ENCODE measurements around the gene ENOX1.
A peak's percentile ranks its signal among the peaks of the same experiment; 100 is the strongest.

Gene ENOX1

DNA sequence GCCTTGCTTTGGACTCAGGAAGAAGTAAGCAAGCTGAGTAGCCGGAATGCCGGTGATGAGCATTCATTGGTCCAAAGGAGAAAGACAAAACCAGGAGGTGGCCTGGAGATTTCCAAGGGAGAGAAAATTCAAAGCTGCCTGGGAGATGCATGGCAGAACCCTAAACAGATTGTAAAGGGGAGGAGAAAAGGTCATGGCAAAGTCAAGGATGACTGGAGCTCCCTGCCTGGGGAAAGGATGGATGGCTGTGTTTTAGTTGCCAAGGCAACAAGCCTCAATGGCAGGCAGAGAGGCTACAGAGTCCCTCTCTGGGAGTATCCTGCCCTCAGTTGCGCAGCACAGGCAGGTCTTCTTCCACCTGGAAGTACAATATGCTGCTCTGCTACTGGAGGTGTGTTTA is 134.0 kb downstream of the ENOX1 start:
- DNase-seq, result no peak
- CTCF ChIA-PET, result no interaction called here
- H3K36me3 ChIP-seq (ENCODE audit: control insufficient read depth in 4 of 4, insufficient read depth in 4 of 4, low read length in 3 of 4), result no peaks in the 10 kb centered on the region
- no peak overlapping the region for H3K4me3 ChIP-seq (ENCODE audit: control insufficient read depth in 1 of 7, extremely low read depth in 1 of 7, insufficient read depth in 4 of 7, low read depth in 2 of 7, low read length in 6 of 7)
- H3K27me3 ChIP-seq (replicated peaks in 2 of 5; ENCODE audit: control insufficient read depth in 4 of 5, insufficient read depth in 5 of 5, low read length in 4 of 5), result no peaks in the 10 kb centered on the region
- POLR2A ChIA-PET, result no interaction called here
- WGBS (ENCODE audit: insufficient coverage), result 97% methylated on average over 3 of the region's 3 CpGs
- H3K4me1 ChIP-seq (ENCODE audit: control extremely low read depth in 1 of 4, control insufficient read depth in 4 of 4, insufficient read depth in 4 of 4, low read length in 3 of 4), result no peaks in the 10 kb centered on the region
- H3K27ac ChIP-seq (ENCODE audit: insufficient read depth in 1 of 2, low read depth in 1 of 2, low read length in 2 of 2, poor library complexity in 1 of 2, severe bottlenecking in 2 of 2), result no peak overlapping the region
- no peaks in the 10 kb centered on the region for H3K9me3 ChIP-seq (ENCODE audit: control extremely low read depth in 1 of 5, control insufficient read depth in 4 of 5, insufficient read depth in 2 of 5, low read depth in 1 of 5, low read length in 4 of 5)

DNA sequence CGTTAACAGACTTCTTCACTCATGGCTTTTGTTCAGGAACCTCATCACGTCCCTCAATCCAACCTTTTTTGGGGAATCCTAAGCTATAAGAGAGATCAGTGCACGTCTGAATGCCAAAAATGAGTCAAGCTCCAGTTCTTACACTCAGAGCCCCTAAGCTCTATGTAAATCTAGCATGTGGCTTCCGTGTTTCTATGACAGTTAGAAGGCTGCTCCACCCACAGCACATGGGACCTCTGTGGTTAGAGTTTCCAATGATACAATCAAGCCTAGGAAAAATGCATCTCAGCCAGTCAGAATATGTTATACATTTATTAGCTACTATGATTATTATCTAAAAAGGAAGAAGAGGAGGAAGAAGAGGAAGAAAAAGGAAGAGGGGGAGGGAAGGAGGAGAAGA is 135.9 kb downstream of the ENOX1 start:
- Histone ChIP-seq H3K36me3 (ENCODE audit: control insufficient read depth in 4 of 4, insufficient read depth in 4 of 4, low read length in 3 of 4) (no peaks in the 10 kb centered on the region), H3K4me1 (ENCODE audit: control extremely low read depth in 1 of 4, control insufficient read depth in 4 of 4, insufficient read depth in 4 of 4, low read length in 3 of 4) (no peaks in the 10 kb centered on the region), H3K9me3 (ENCODE audit: control extremely low read depth in 1 of 5, control insufficient read depth in 4 of 5, insufficient read depth in 2 of 5, low read depth in 1 of 5, low read length in 4 of 5) (peaks cover 0 to 3% (median 0%) of the 10 kb centered on the region in 5 experiments), H3K27ac (ENCODE audit: insufficient read depth in 1 of 2, low read depth in 1 of 2, low read length in 2 of 2, poor library complexity in 1 of 2, severe bottlenecking in 2 of 2) (no peak overlapping the region), H3K27me3 (replicated peaks in 2 of 5; ENCODE audit: control insufficient read depth in 4 of 5, insufficient read depth in 5 of 5, low read length in 4 of 5) (no peaks in the 10 kb centered on the region), H3K4me3 (ENCODE audit: control insufficient read depth in 1 of 7, extremely low read depth in 1 of 7, insufficient read depth in 4 of 7, low read depth in 2 of 7, low read length in 6 of 7) (no peak overlapping the region)
- POLR2A ChIA-PET, result no interaction called here
- CTCF ChIA-PET, result no interaction called here
- DNase-seq, result peak in 1 of 3 donors; percentile 26
- 81% methylated on average over 3 of the region's 4 CpGs for WGBS (ENCODE audit: insufficient coverage)

DNA sequence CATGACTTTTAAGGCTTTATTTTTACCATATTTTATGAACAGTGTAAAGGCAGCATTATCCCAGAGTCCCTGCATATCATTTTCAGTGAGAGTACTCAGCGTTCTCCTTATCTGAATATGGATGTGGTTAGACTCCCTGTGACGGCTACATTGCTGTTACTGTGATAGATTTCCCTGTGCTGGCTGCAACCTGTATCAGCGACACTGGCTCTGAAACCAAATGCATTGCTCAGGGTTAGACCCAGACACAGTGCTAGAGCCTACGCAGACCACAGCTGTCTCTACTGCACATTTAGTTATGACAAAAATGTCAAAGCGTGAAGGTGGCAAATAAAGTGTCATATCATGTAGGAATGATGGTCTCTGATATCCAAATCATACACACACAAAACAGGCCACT is 138.0 kb downstream of the ENOX1 start:
- Histone ChIP-seq H3K4me1 (ENCODE audit: control extremely low read depth in 1 of 4, control insufficient read depth in 4 of 4, insufficient read depth in 4 of 4, low read length in 3 of 4) (no peaks in the 10 kb centered on the region), H3K4me3 (ENCODE audit: control insufficient read depth in 1 of 7, extremely low read depth in 1 of 7, insufficient read depth in 4 of 7, low read depth in 2 of 7, low read length in 6 of 7) (no peak overlapping the region), H3K27ac (ENCODE audit: insufficient read depth in 1 of 2, low read depth in 1 of 2, low read length in 2 of 2, poor library complexity in 1 of 2, severe bottlenecking in 2 of 2) (no peak overlapping the region), H3K36me3 (ENCODE audit: control insufficient read depth in 4 of 4, insufficient read depth in 4 of 4, low read length in 3 of 4) (no peaks in the 10 kb centered on the region), H3K9me3 (ENCODE audit: control extremely low read depth in 1 of 5, control insufficient read depth in 4 of 5, insufficient read depth in 2 of 5, low read depth in 1 of 5, low read length in 4 of 5) (peaks cover 0 to 5% (median 0%) of the 10 kb centered on the region in 5 experiments), H3K27me3 (replicated peaks in 2 of 5; ENCODE audit: control insufficient read depth in 4 of 5, insufficient read depth in 5 of 5, low read length in 4 of 5) (no peaks in the 10 kb centered on the region)
- DNase-seq, result peak in 1 of 3 donors; percentile 12
- CTCF ChIA-PET, result no interaction called here
- 93% methylated on average over 4 of the region's 5 CpGs for WGBS (ENCODE audit: insufficient coverage)
- POLR2A ChIA-PET, result no interaction called here

DNA sequence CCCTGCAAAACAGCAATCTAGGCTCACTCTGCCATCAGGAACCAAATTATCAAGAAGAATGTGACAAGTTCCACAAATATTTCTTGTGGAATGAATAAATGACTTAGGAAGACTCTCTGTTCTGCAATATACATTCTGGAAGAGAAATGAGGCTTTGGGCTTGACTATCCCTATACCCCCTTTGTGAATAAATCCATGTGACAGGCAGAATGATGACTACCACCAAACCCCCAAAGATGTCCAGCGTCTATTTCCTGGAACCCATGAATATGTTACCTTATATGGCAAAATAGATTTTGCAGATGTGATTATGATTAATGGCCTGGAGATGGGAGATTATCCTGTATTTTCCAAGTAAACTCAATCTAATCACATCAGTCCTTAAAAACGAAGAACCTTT is 139.3 kb downstream of the ENOX1 start:
- WGBS (ENCODE audit: insufficient coverage), result no CpG with 5 or more reads among the region's 2 CpGs

DNA sequence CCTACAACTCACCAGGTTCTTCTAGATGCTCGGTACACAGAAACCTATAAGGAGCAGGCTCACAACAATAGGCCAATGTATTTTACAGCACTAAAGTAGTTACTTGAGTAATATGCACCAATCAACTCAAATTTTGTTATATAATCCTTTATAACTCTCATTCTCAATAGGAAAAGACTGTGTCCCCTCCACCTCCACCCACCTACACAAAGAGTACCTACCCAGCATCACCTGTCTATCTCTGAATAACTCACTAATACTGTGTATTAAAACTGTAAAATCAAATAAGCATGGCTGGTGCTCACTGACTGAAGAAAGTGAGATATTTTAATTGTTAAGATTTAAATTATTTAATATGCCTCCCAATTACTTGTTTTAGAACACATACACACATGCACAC is 146.3 kb downstream of the ENOX1 start:
- POLR2A ChIA-PET, result no interaction called here
- CTCF ChIA-PET, result no interaction called here
- Histone ChIP-seq H3K27ac (ENCODE audit: insufficient read depth in 1 of 2, low read depth in 1 of 2, low read length in 2 of 2, poor library complexity in 1 of 2, severe bottlenecking in 2 of 2) (no peak overlapping the region), H3K4me1 (ENCODE audit: control extremely low read depth in 1 of 4, control insufficient read depth in 4 of 4, insufficient read depth in 4 of 4, low read length in 3 of 4) (no peaks in the 10 kb centered on the region), H3K9me3 (ENCODE audit: control extremely low read depth in 1 of 5, control insufficient read depth in 4 of 5, insufficient read depth in 2 of 5, low read depth in 1 of 5, low read length in 4 of 5) (no peaks in the 10 kb centered on the region), H3K27me3 (replicated peaks in 2 of 5; ENCODE audit: control insufficient read depth in 4 of 5, insufficient read depth in 5 of 5, low read length in 4 of 5) (no peaks in the 10 kb centered on the region), H3K4me3 (ENCODE audit: control insufficient read depth in 1 of 7, extremely low read depth in 1 of 7, insufficient read depth in 4 of 7, low read depth in 2 of 7, low read length in 6 of 7) (no peak overlapping the region), H3K36me3 (ENCODE audit: control insufficient read depth in 4 of 4, insufficient read depth in 4 of 4, low read length in 3 of 4) (no peaks in the 10 kb centered on the region)
- no peak for DNase-seq
- WGBS (ENCODE audit: insufficient coverage), result no CpG with 5 or more reads among the region's 1 CpG

More for the DNA sequence above, 139.3 kb downstream of the ENOX1 start:
- Histone ChIP-seq H3K36me3 (ENCODE audit: control insufficient read depth in 4 of 4, insufficient read depth in 4 of 4, low read length in 3 of 4) (no peaks in the 10 kb centered on the region), H3K4me1 (ENCODE audit: control extremely low read depth in 1 of 4, control insufficient read depth in 4 of 4, insufficient read depth in 4 of 4, low read length in 3 of 4) (no peaks in the 10 kb centered on the region), H3K27ac (ENCODE audit: insufficient read depth in 1 of 2, low read depth in 1 of 2, low read length in 2 of 2, poor library complexity in 1 of 2, severe bottlenecking in 2 of 2) (no peak overlapping the region), H3K4me3 (ENCODE audit: control insufficient read depth in 1 of 7, extremely low read depth in 1 of 7, insufficient read depth in 4 of 7, low read depth in 2 of 7, low read length in 6 of 7) (no peak overlapping the region), H3K27me3 (replicated peaks in 2 of 5; ENCODE audit: control insufficient read depth in 4 of 5, insufficient read depth in 5 of 5, low read length in 4 of 5) (no peaks in the 10 kb centered on the region), H3K9me3 (ENCODE audit: control extremely low read depth in 1 of 5, control insufficient read depth in 4 of 5, insufficient read depth in 2 of 5, low read depth in 1 of 5, low read length in 4 of 5) (peaks cover 0 to 5% (median 0%) of the 10 kb centered on the region in 5 experiments)
- ChIA-PET CTCF (no interaction called here), POLR2A (no interaction called here)
- no peak for DNase-seq

DNA sequence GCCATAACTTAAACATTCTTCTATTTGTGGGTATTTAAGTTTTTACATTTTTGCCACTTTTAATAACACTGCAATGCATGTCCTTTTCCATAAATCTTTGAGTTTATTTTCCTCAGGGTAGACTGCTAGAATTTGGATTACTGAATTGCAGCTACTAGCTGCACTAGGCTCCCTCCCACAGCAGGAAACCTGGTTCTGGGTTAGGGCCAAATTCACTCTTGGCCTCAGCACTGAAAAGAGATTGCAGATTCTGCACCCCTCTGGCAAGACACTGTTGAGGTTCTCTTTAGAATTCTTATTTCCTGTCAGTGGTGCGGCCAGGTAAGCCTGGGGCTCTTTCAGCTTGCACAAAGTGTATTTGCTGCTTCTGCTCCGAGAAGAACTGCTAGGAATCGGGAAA is 155.7 kb downstream of the ENOX1 start:
- CTCF ChIA-PET, result interaction anchor here (0.6 kb wide), 1 partner anchor 550 kb away, joined by 3 read pairs; no protein-coding TSS in a partner anchor

DNA sequence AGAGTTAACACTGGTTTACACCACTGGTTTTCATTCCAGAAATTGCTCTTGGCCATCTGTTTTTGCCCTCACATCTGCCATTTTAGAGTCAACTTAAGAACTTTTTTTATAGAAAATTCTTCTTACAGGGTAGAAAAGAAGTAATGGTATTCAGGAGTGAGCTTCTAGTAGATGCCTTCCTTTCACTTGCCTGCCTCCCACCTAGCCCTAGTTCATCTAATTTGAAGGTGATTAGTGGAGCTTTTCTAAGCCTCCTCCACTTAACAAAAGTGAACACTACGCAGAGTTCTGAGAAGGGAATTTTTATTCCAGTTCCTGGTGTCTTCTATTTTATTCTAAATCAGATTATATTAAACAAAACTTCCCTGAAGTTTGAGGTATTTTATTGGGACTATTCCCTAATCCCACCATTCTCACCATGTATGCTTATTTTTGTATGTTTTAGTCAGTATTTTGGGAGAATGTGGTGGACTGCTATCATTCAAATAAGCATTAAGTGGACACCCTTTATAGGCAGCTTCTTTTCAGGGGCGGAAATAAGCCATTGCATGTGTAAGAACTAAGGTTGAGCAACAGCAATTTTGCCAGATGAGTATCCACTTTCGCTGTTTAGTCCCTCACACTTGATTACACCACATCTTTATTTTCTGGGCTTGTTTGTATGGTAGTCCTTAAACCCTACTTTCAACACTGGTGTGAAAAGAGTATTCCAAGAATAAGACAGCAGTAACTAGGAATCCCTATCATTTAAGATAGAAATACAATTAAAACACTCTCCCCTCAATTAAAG is 156.9 kb downstream of the ENOX1 start:
- Histone ChIP-seq H3K27me3 (replicated peaks in 2 of 5; ENCODE audit: control insufficient read depth in 4 of 5, insufficient read depth in 5 of 5, low read length in 4 of 5) (no peaks in the 10 kb centered on the region), H3K9me3 (ENCODE audit: control extremely low read depth in 1 of 5, control insufficient read depth in 4 of 5, insufficient read depth in 2 of 5, low read depth in 1 of 5, low read length in 4 of 5) (no peaks in the 10 kb centered on the region), H3K4me1 (ENCODE audit: control extremely low read depth in 1 of 4, control insufficient read depth in 4 of 4, insufficient read depth in 4 of 4, low read length in 3 of 4) (peaks cover 0 to 5% (median 0%) of the 10 kb centered on the region in 4 experiments), H3K4me3 (ENCODE audit: control insufficient read depth in 1 of 7, extremely low read depth in 1 of 7, insufficient read depth in 4 of 7, low read depth in 2 of 7, low read length in 6 of 7) (no peak overlapping the region), H3K27ac (ENCODE audit: insufficient read depth in 1 of 2, low read depth in 1 of 2, low read length in 2 of 2, poor library complexity in 1 of 2, severe bottlenecking in 2 of 2) (no peak overlapping the region), H3K36me3 (ENCODE audit: control insufficient read depth in 4 of 4, insufficient read depth in 4 of 4, low read length in 3 of 4) (no peaks in the 10 kb centered on the region)
- WGBS (ENCODE audit: insufficient coverage), result 100% methylated on average over 1 of the region's 3 CpGs
- CTCF ChIA-PET, result no interaction called here
- no peak for DNase-seq
- POLR2A ChIA-PET, result no interaction called here

More for the DNA sequence above, 155.7 kb downstream of the ENOX1 start:
- Histone ChIP-seq H3K4me1 (ENCODE audit: control extremely low read depth in 1 of 4, control insufficient read depth in 4 of 4, insufficient read depth in 4 of 4, low read length in 3 of 4) (peaks cover 0 to 5% (median 0%) of the 10 kb centered on the region in 4 experiments), H3K27ac (ENCODE audit: insufficient read depth in 1 of 2, low read depth in 1 of 2, low read length in 2 of 2, poor library complexity in 1 of 2, severe bottlenecking in 2 of 2) (no peak overlapping the region), H3K36me3 (ENCODE audit: control insufficient read depth in 4 of 4, insufficient read depth in 4 of 4, low read length in 3 of 4) (no peaks in the 10 kb centered on the region), H3K9me3 (ENCODE audit: control extremely low read depth in 1 of 5, control insufficient read depth in 4 of 5, insufficient read depth in 2 of 5, low read depth in 1 of 5, low read length in 4 of 5) (no peaks in the 10 kb centered on the region), H3K27me3 (replicated peaks in 2 of 5; ENCODE audit: control insufficient read depth in 4 of 5, insufficient read depth in 5 of 5, low read length in 4 of 5) (no peaks in the 10 kb centered on the region), H3K4me3 (ENCODE audit: control insufficient read depth in 1 of 7, extremely low read depth in 1 of 7, insufficient read depth in 4 of 7, low read depth in 2 of 7, low read length in 6 of 7) (no peak overlapping the region)
- POLR2A ChIA-PET, result interaction anchor here (0.6 kb wide), 2 partner anchors 153 to 267 kb away, joined by 3 to 8 read pairs; no protein-coding TSS in a partner anchor
- 63% methylated on average over 3 of the region's 3 CpGs for WGBS (ENCODE audit: insufficient coverage)
- peak in 1 of 3 donors; percentile 5 for DNase-seq
